A549 (cell line): Measurements from ENCODE around the gene RCOR2. TPM values are rescaled to one million over a fixed set of nuclear protein-coding genes. Genes with fewer than 3 reads are reported as not detected.
A peak's percentile ranks its signal among the peaks of the same experiment; 100 is the strongest.

Experiments used
- ATAC-seq, 2 experiments: fragments of 200-7000 bp in 1 of 2; fragments of >200 bp in 1 of 2; cut with Nextera tagmentation in 1 of 2; cut with Tn5 transposase in 1 of 2; 3 replicates each; pipeline versions ENCODE4 v1.8.0 to v1.9.1; 2018 to 2020; ENCODE audit warnings: mild to moderate bottlenecking in 1 of 2, moderate library complexity in 1 of 2
- CTCF ChIA-PET: fragments of 300-600 bp; sonication (Branson Sonifier 250); formaldehyde crosslinking; extraction: SDS; loops from one replicate; lab custom pipeline; 2021; ENCODE audit warnings: antibody characterized with exemption, inconsistent platforms; lab: Yijun Ruan, JAX
- POLR2A ChIA-PET: fragments of 350-600 bp; formaldehyde crosslinking; extraction: SDS; loops from one replicate; lab custom pipeline; 2021; ENCODE audit warnings: antibody characterized with exemption, inconsistent platforms; lab: Yijun Ruan, JAX
- DNase-seq, 2 experiments: peaks; one replicate each; pipeline versions ENCODE4 v3.0.0 to v3.0.0-alpha.2; 2011 to 2016; ENCODE audit warnings: low read depth in 1 of 2, low spot score in 1 of 2
- FAIRE-seq: peaks from 2 replicates; lab custom pipeline; 2011; peaks lifted over from hg19 to GRCh38; lab: Jason Lieb, UNC
- H3K27ac ChIP-seq, 2 experiments: fragments of >200 bp; sonication (Bioruptor Twin); formaldehyde crosslinking; 3 replicates each; pipeline ENCODE4 v1.5.1; 2016 to 2017
- H3K4me1 ChIP-seq: fragments of >200 bp; sonication (Bioruptor Twin); formaldehyde crosslinking; 3 replicates; pipeline ENCODE4 v1.6.1; 2016
- H3K4me2 ChIP-seq: fragments of >200 bp; sonication (Bioruptor Twin); formaldehyde crosslinking; 3 replicates; pipeline ENCODE4 v1.6.1; 2016
- H3K4me3 ChIP-seq: fragments of >200 bp; sonication (Bioruptor Twin); formaldehyde crosslinking; 3 replicates; pipeline ENCODE4 v1.5.1; 2016
- H3K9me3 ChIP-seq: fragments of >200 bp; sonication (Bioruptor Twin); formaldehyde crosslinking; 3 replicates; pipeline ENCODE4 v1.6.1; 2016
- ZNF302 ChIP-seq: fragments of 250-450 bp; sonication (Bioruptor Pico); IDR thresholded peaks from 2 replicates; pipeline ENCODE4 v1.9.0; 2021; ENCODE audit warnings: inconsistent platforms, mild to moderate bottlenecking, moderate library complexity
- WGBS: methylation state at CpG from one replicate; pipeline ENCODE4 v1.1.6; 2017; ENCODE audit errors: missing lambda C conversion rate; 5-methylcytosine and 5-hydroxymethylcytosine counted together
- polyA plus RNA-seq, 4 experiments: library from polyadenylated mRNA; depleted of rRNA in 3 of 4; stranded (reverse); fragments of >200 nt; fragmentation: RNase III in 1 of 4; extraction: RNeasy Plus Mini Kit Qiagen cat#74134 plus additional on column Dnase treatment in 1 of 4; gene quantifications; 2 replicates in 3 of 4; 3 replicates in 1 of 4; pipeline ENCODE4 v1.2.3, GENCODE V29; 2011 to 2017
- small RNA-seq, 6 experiments: library from RNA; depleted of rRNA; stranded (forward); fragments of <200 nt; gene quantifications; one replicate each; pipeline ENCODE3, GENCODE V24; 2012

The RCOR2 gene
- polyA plus RNA-seq, 2 of the 4 experiments (the other 2 are of a cell fraction): 0.46 to 2.5 TPM

DNA sequence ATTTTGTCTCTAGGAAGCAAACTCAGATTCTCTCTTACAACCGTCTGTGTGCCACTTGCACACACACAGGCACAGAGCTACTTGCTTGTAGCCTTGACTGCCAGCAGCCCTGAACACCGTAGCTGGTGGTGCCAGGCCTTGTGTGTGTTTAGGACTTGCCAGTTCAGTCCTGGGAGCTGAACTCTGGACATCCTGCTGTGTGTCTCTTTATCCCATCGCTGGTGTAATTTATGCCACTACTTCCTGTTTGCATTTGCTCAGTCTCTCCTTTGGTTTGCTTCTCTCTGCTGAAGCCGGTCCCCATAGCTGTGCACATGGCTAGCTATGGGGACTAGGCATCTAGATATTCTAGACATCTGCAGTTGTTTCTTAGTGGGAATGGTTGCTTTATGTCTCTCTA lies 54.0 kb downstream of the RCOR2 start:
- 14% methylated on average over 4 of the region's 4 CpGs for WGBS
- ATAC-seq (peak; percentile 61 to 71; a peak in 5 of 6 replicates), FAIRE-seq (no peak), DNase-seq (peak in 1 of 2 experiments; percentile 71)
- peak overlapping the region; percentile 68 to 75 for H3K27ac ChIP-seq
- H3K4me2 ChIP-seq: peak overlapping the region; percentile 53
- no peak for TF ChIP-seq ZNF302 (CRISPR knock-in tag)
- no peaks in the 10 kb centered on the region for H3K9me3 ChIP-seq
- peaks cover 48% of the 10 kb centered on the region for H3K4me1 ChIP-seq
- ChIA-PET CTCF (interaction anchor here (1.1 to 2.1 kb wide), 5 partner anchors 10 to 95 kb away, joined by 4 to 9 read pairs (median 5); partner anchors contain the start of genes MARK2 and ZFTA), POLR2A (interaction anchor here (1.2 kb wide), 1 partner anchor 24 kb away, joined by 4 read pairs; the partner anchor contains the start of gene MARK2)
- H3K4me3 ChIP-seq: no peak overlapping the region

Small RNA genes lying within 50 kb of the gene (small RNA-seq; reads per million reads assigned to genes)
- gene RNU6-1306P: 0 reads per million in 6 experiments

Other genes with a start within 250 kb of the RCOR2 start
- gene ATL3, start 245.8 kb downstream of the RCOR2 start, polyA plus RNA-seq (2011; rRNA removed): 45.4 and 50.8 TPM in 2 replicates
- gene ATL3, start 245.8 kb downstream of the RCOR2 start, polyA plus RNA-seq (2017; fragmentation: RNase III; extraction: RNeasy Plus Mini Kit Qiagen cat#74134 plus additional on column Dnase treatment): 26.0 to 26.9 TPM (median 26.3 TPM) in 3 replicates
- gene RTN3, start 235.7 kb downstream of the RCOR2 start, polyA plus RNA-seq (2011; rRNA removed): 167 and 196 TPM in 2 replicates
- 101 to 108 TPM (median 108 TPM) in 3 replicates for gene RTN3, start 235.7 kb downstream of the RCOR2 start, polyA plus RNA-seq (2017; fragmentation: RNase III; extraction: RNeasy Plus Mini Kit Qiagen cat#74134 plus additional on column Dnase treatment)
- 2.4 and 3.0 TPM in 2 replicates for gene ZFTA, start 148.4 kb downstream of the RCOR2 start, polyA plus RNA-seq (2011; rRNA removed)
- gene ZFTA, start 148.4 kb downstream of the RCOR2 start, polyA plus RNA-seq (2017; fragmentation: RNase III; extraction: RNeasy Plus Mini Kit Qiagen cat#74134 plus additional on column Dnase treatment): 5.6 to 6.6 TPM (median 6.5 TPM) in 3 replicates
- 15.6 and 17.6 TPM in 2 replicates for gene SPINDOC, start 103.7 kb downstream of the RCOR2 start, polyA plus RNA-seq (2011; rRNA removed)
- gene SPINDOC, start 103.7 kb downstream of the RCOR2 start, polyA plus RNA-seq (2017; fragmentation: RNase III; extraction: RNeasy Plus Mini Kit Qiagen cat#74134 plus additional on column Dnase treatment): 30.4 to 34.8 TPM (median 32.1 TPM) in 3 replicates
- 24.7 and 28.4 TPM in 2 replicates for gene MARK2, start 78.1 kb downstream of the RCOR2 start, polyA plus RNA-seq (2011; rRNA removed)
- gene MARK2, start 78.1 kb downstream of the RCOR2 start, polyA plus RNA-seq (2017; fragmentation: RNase III; extraction: RNeasy Plus Mini Kit Qiagen cat#74134 plus additional on column Dnase treatment): 19.7 to 20.4 TPM (median 20.2 TPM) in 3 replicates
- gene NAA40, start 21.8 kb upstream of the RCOR2 start, polyA plus RNA-seq (2011; rRNA removed): 21.9 and 23.7 TPM in 2 replicates
- gene NAA40, start 21.8 kb upstream of the RCOR2 start, polyA plus RNA-seq (2017; fragmentation: RNase III; extraction: RNeasy Plus Mini Kit Qiagen cat#74134 plus additional on column Dnase treatment): 29.8 to 32.0 TPM (median 30.2 TPM) in 3 replicates
- gene COX8A, start 57.5 kb upstream of the RCOR2 start, polyA plus RNA-seq (2011; rRNA removed): 312 and 358 TPM in 2 replicates
- 750 to 794 TPM (median 759 TPM) in 3 replicates for gene COX8A, start 57.5 kb upstream of the RCOR2 start, polyA plus RNA-seq (2017; fragmentation: RNase III; extraction: RNeasy Plus Mini Kit Qiagen cat#74134 plus additional on column Dnase treatment)
- gene OTUB1, start 69.3 kb upstream of the RCOR2 start, polyA plus RNA-seq (2011; rRNA removed): 109 and 113 TPM in 2 replicates
- 94.0 to 97.4 TPM (median 95.8 TPM) in 3 replicates for gene OTUB1, start 69.3 kb upstream of the RCOR2 start, polyA plus RNA-seq (2017; fragmentation: RNase III; extraction: RNeasy Plus Mini Kit Qiagen cat#74134 plus additional on column Dnase treatment)
- gene FLRT1, start 118.8 kb upstream of the RCOR2 start, polyA plus RNA-seq (2011; rRNA removed): 0.28 and 0.31 TPM in 2 replicates
- 0.07 to 0.13 TPM (median 0.10 TPM) in 3 replicates for gene FLRT1, start 118.8 kb upstream of the RCOR2 start, polyA plus RNA-seq (2017; fragmentation: RNase III; extraction: RNeasy Plus Mini Kit Qiagen cat#74134 plus additional on column Dnase treatment)
- gene MACROD1, start 248.9 kb upstream of the RCOR2 start, polyA plus RNA-seq (2011; rRNA removed): 10.0 and 16.6 TPM in 2 replicates
- gene MACROD1, start 248.9 kb upstream of the RCOR2 start, polyA plus RNA-seq (2017; fragmentation: RNase III; extraction: RNeasy Plus Mini Kit Qiagen cat#74134 plus additional on column Dnase treatment): 12.0 to 16.4 TPM (median 15.1 TPM) in 3 replicates